GM12872 (cell line): ENCODE results near the gene DAPK3.

Source experiments
- CTCF ChIP-seq: IDR thresholded peaks from 3 replicates; pipeline ENCODE4 v1.5.1; 2011; ENCODE audit warnings: low read depth, mild to moderate bottlenecking, low read length, moderate library complexity; ENCODE audit not compliant: insufficient read depth

DAPK3 gene

GRCh38 chr19:4007836-4008539 lies 37.1 kb upstream of the DAPK3 start:
- no peak for TF ChIP-seq CTCF

DNA sequence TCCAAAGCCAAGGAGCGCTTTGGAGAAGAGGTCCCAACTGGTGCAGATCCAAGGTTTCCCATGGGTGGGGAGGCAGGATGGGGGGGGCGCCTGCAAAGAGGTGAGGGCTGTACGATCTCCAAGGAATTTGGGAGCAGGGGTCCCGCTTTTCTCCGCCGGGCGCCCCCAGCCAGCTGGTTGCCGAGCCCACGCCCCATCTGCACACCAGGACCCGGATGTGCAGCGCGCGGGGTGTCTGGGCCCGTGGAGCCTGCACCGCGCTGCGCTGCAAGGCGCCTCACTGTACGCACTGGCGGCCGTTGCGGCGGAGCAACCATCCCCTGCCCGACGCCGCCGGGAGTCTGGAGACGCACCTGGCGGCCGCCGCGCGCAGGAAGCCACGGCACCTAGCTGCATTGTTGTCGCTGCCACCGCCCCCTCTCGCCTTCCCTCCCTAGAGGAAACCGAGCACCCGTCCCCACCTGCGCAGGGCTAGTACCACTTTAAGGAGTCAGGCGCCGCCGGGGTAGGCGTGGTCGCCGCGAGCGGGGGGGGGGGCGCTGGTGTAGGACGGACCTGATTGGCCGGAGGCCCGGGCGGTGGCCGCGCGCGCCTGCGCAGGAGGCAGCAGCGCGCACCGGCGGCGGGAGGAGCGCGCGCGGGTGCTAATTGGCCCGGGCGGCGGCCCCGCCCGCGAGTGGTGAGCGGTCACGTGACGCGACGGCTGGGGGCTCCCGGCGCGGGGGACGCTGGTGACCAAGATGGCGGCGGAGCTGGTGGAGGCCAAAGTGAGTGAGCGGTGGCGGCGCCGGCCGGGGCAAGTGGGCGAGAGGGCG lies 36.3 kb upstream of the DAPK3 start, which contains the start of gene PIAS4:
PIAS4 (plus strand) TSS at position 716 of the 815 bp plus-strand sequence; CDS start at position 741, 25 bp downstream.
- TF ChIP-seq CTCF = no peak

GRCh38 chr19:3995607-3996006 lies 24.7 kb upstream of the DAPK3 start:
- TF ChIP-seq CTCF = no peak

GRCh38 chr19:3990815-3991117 lies 19.9 kb upstream of the DAPK3 start:
- TF ChIP-seq CTCF = no peak

DNA sequence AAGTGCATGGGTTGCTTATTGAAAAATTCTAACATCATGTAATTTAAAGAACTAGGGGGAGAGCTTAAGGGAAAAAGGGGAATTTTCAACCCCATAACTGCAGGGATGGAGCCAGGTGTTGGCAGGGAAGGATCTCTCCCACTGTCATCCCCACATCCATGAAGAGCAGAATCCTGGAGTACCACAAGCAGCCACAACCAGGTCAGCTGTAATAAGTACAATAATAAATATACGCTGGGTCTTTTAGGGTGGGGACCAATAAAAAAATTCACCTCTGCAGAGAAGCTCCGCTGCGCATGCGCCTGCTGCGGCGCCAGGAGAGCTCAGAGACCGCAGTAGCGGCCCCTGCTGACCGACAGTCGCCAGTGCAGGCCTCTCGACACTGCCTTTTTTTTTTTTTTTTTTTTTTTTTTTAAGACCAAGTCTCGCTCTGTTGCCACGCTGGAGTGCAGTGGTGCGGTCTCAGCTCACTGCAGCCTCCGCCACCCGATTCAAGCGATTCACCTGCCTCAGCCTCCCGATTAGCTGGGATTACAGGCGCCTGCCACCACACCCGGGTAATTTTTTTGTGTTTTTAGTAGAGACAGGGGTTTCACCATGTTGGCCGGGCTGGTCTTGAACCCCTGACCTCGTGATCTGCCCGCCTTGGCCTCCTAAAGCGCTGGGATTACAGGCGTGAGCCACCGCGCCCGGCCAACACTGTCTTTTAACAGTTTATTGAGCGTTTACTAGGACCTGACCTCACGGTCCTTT lies 16.9 kb upstream of the DAPK3 start:
- TF ChIP-seq CTCF = peak; percentile 92

- peak; percentile 60 for TF ChIP-seq CTCF
Observed at GRCh38 chr19:3986260-3987041, 15.6 kb upstream of the DAPK3 start.
